HepG2 (cell line): ENCODE results near the gene BABAM1. TPM values are rescaled to one million over a fixed set of nuclear protein-coding genes. Genes with fewer than 3 reads are reported as not detected.

ENCODE experiments used
- ATAC-seq: fragments of 200-7000 bp; cut with Tn5 transposase; 3 replicates; pipeline ENCODE4 v1.9.1; 2020; ENCODE audit warnings: mild to moderate bottlenecking, moderate library complexity
- BruUV-seq: library from RNA; stranded (reverse); fragments of 400-500 nt; replicated peaks from 2 replicates; lab custom pipeline; 2021; lab: Mats Ljungman, UMichigan
- CTCF ChIA-PET: fragments of 300-600 bp; formaldehyde crosslinking; extraction: SDS; loops from one replicate; lab custom pipeline; 2021; ENCODE audit warnings: low total read pairs, inconsistent platforms, low intra/inter-chr PET ratio; lab: Yijun Ruan, JAX
- POLR2A ChIA-PET: fragments of 350-600 bp; sonication (Branson Sonifier 250); formaldehyde crosslinking; loops from one replicate; lab custom pipeline; 2020; ENCODE audit warnings: antibody characterized with exemption, inconsistent platforms; lab: Yijun Ruan, JAX
- DNase-seq: peaks from one replicate; pipeline ENCODE4 v3.0.0-alpha.2; 2015; ENCODE audit warnings: low spot score
- FAIRE-seq: peaks from 3 replicates; lab custom pipeline; 2011; peaks lifted over from hg19 to GRCh38; lab: Jason Lieb, UNC
- H2AFZ ChIP-seq: one replicate; pipeline ENCODE4 v1.6.1; 2011; ENCODE audit warnings: low read length, inconsistent platforms
- H3K27ac ChIP-seq: fragments of 300-600 bp; 3 replicates; pipeline ENCODE4 v1.8.0; 2011; ENCODE audit warnings: mixed run types, mild to moderate bottlenecking, mixed read lengths, low read length, inconsistent platforms; ENCODE audit not compliant: insufficient read depth; ENCODE audit errors: extremely low read length
- H3K27me3 ChIP-seq, 2 experiments: fragments of 200-600 bp in 1 of 2; 2 replicates in 1 of 2; 3 replicates in 1 of 2; pipeline versions ENCODE4 v1.6.0 to v1.8.0; 2011; ENCODE audit warnings: low read length in 2 of 2, mild to moderate bottlenecking in 2 of 2, moderate library complexity in 2 of 2, inconsistent platforms in 1 of 2; ENCODE audit not compliant: insufficient read depth in 2 of 2, control insufficient read depth in 1 of 2
- H3K36me3 ChIP-seq, 2 experiments: fragments of 200-600 bp in 1 of 2; replicated peaks in 1 of 2; 2 replicates in 1 of 2; 3 replicates in 1 of 2; pipeline versions ENCODE4 v1.5.1 to v1.8.0; 2011; ENCODE audit warnings: low read length in 2 of 2, inconsistent platforms in 1 of 2; ENCODE audit not compliant: insufficient read depth in 2 of 2, control insufficient read depth in 1 of 2
- H3K4me1 ChIP-seq: 2 replicates; pipeline ENCODE4 v1.5.1; 2012; ENCODE audit warnings: low read length, inconsistent platforms; ENCODE audit not compliant: insufficient read depth
- H3K4me2 ChIP-seq: 2 replicates; pipeline ENCODE4 v1.6.0; 2011; ENCODE audit warnings: low read depth, low read length, inconsistent platforms
- H3K4me3 ChIP-seq, 3 experiments: fragments of 200-600 bp in 1 of 3; sonication (generic), shearing (Covaris generic) in 1 of 3; replicated peaks in 1 of 3; 2 replicates each; pipeline ENCODE4 v1.5.1; 2011 to 2016; ENCODE audit warnings: low read length in 3 of 3, inconsistent platforms in 2 of 3, low read depth in 2 of 3, mild to moderate bottlenecking in 2 of 3, control low read depth in 1 of 3, mixed read lengths in 1 of 3; ENCODE audit not compliant: insufficient read depth in 1 of 3
- H3K79me2 ChIP-seq: one replicate; pipeline ENCODE4 v1.6.1; 2011; ENCODE audit warnings: low read length, inconsistent platforms; ENCODE audit not compliant: insufficient read depth
- H3K9ac ChIP-seq: 2 replicates; pipeline ENCODE4 v1.6.0; 2011; ENCODE audit warnings: mild to moderate bottlenecking, low read depth, low read length, inconsistent platforms; ENCODE audit not compliant: insufficient read depth
- H3K9me3 ChIP-seq: 2 replicates; pipeline ENCODE4 v1.5.1; 2012; ENCODE audit warnings: mild to moderate bottlenecking, low read length
- H4K20me1 ChIP-seq: 2 replicates; pipeline ENCODE4 v1.6.0; 2011; ENCODE audit warnings: inconsistent platforms, mild to moderate bottlenecking, low read length, moderate library complexity; ENCODE audit not compliant: insufficient read depth
- MAFF ChIP-seq: IDR thresholded peaks from 2 replicates; pipeline ENCODE4 v1.6.1; 2011; ENCODE audit warnings: low read depth, low read length, improper control_type of control experiment
- MAZ ChIP-seq, 2 experiments: sonication (generic) in 1 of 2; formaldehyde crosslinking in 1 of 2; IDR thresholded peaks; 2 replicates each; pipeline versions ENCODE4 v1.5.0 to v1.6.1; 2012 to 2020; ENCODE audit warnings: low read depth in 2 of 2, mild to moderate bottlenecking in 2 of 2, borderline replicate concordance in 1 of 2, improper control_type of control experiment in 1 of 2, low read length in 1 of 2, missing genetic modification reagents in 1 of 2, moderate library complexity in 1 of 2
- MEIS2 ChIP-seq: sonication (generic); formaldehyde crosslinking; IDR thresholded peaks from 2 replicates; pipeline ENCODE4 v1.9.0; 2021; ENCODE audit warnings: mild to moderate bottlenecking, missing genetic modification reagents
- ONECUT2 ChIP-seq: sonication (generic); formaldehyde crosslinking; IDR thresholded peaks from 2 replicates; pipeline ENCODE4 v1.4.0; 2020; ENCODE audit warnings: missing genetic modification reagents
- ZNF263 ChIP-seq: sonication (generic); formaldehyde crosslinking; IDR thresholded peaks from 2 replicates; pipeline ENCODE4 v1.4.0; 2020; ENCODE audit warnings: missing genetic modification reagents
- ZNF432 ChIP-seq: sonication (generic); formaldehyde crosslinking; IDR thresholded peaks from 2 replicates; pipeline ENCODE4 v1.5.0; 2020; ENCODE audit warnings: missing genetic modification reagents, mild to moderate bottlenecking, borderline replicate concordance
- ZNF543 ChIP-seq: sonication (generic); formaldehyde crosslinking; IDR thresholded peaks from 2 replicates; pipeline ENCODE4 v1.4.0; 2020; ENCODE audit warnings: mild to moderate bottlenecking, missing genetic modification reagents
- ZNF605 ChIP-seq: sonication (generic); formaldehyde crosslinking; IDR thresholded peaks from 2 replicates; pipeline ENCODE4 v1.8.0; 2022; ENCODE audit warnings: mild to moderate bottlenecking, missing genetic modification reagents
- ZNF674 ChIP-seq: sonication (generic); formaldehyde crosslinking; IDR thresholded peaks from 2 replicates; pipeline ENCODE4 v1.5.0; 2020; ENCODE audit warnings: low read depth, mild to moderate bottlenecking, missing genetic modification reagents
- WGBS: methylation state at CpG from one replicate; pipeline ENCODE4 v1.1.6; 2017; ENCODE audit warnings: low lambda C conversion rate; 5-methylcytosine and 5-hydroxymethylcytosine counted together
- in situ Hi-C: cut with HindIII; loops from 2 replicates; pipeline ENCODE4 v1.10.0; 2017; ENCODE audit warnings: low pct_unique_long_range_greater_than_20kb; ENCODE audit not compliant: extremely low pct_ligation_motif_present
- intact Hi-C: fragments of 100-400 bp; cut with micrococcal nuclease; formaldehyde crosslinking; loops from one replicate; pipeline ENCODE4 v1.10.0; 2022; ENCODE audit not compliant: unreplicated experiment
- polyA plus RNA-seq, 8 experiments: library from polyadenylated mRNA; depleted of rRNA in 3 of 8; stranded (reverse) in 7 of 8; unstranded in 1 of 8; fragments of >200 nt; fragmentation: Illumina TruSeq in 4 of 8; extraction: Trizol in 4 of 8; gene quantifications; 2 replicates each; pipeline versions ENCODE4 v1.2.1 to v1.2.3, GENCODE V29; 2011 to 2016; ENCODE audit warnings: low read depth in 4 of 8, missing spikeins in 1 of 8, mixed read lengths in 1 of 8; ENCODE audit not compliant: insufficient read depth in 1 of 8
- total RNA-seq, 5 experiments: library from RNA; depleted of rRNA; stranded (reverse); fragments of >200 nt; fragmentation: Illumina TruSeq; extraction: Trizol; gene quantifications; 2 replicates each; pipeline ENCODE4 v1.2.3, GENCODE V29; 2016; ENCODE audit warnings: low read depth in 1 of 5
- TF ChIP-seq, protein P1 (sequence below): sonication (generic); formaldehyde crosslinking; IDR thresholded peaks from 2 replicates; pipeline ENCODE4 v1.5.0; 2020; ENCODE audit warnings: missing genetic modification reagents
- TF ChIP-seq, protein P2 (sequence below): sonication (generic); formaldehyde crosslinking; IDR thresholded peaks from 2 replicates; pipeline ENCODE4 v1.4.0; 2020; ENCODE audit warnings: missing genetic modification reagents
- TF ChIP-seq, protein P3 (sequence below): IDR thresholded peaks from 2 replicates; pipeline ENCODE4 v1.6.1; 2012; ENCODE audit warnings: inconsistent platforms
- TF ChIP-seq, protein P4 (sequence below): fragments of 450-650 bp; IDR thresholded peaks from 2 replicates; pipeline ENCODE4 v1.6.1; 2017
- TF ChIP-seq, protein P5 (sequence below): IDR thresholded peaks from 2 replicates; pipeline ENCODE4 v1.6.1; 2016; ENCODE audit warnings: low read depth, borderline replicate concordance

Gene BABAM1
- total and polyA plus RNA-seq, 2 of the 13 experiments (the other 11 are each of a cell fraction or from before 2014, with no cell fraction given): 70.0 to 82.0 TPM

DNA sequence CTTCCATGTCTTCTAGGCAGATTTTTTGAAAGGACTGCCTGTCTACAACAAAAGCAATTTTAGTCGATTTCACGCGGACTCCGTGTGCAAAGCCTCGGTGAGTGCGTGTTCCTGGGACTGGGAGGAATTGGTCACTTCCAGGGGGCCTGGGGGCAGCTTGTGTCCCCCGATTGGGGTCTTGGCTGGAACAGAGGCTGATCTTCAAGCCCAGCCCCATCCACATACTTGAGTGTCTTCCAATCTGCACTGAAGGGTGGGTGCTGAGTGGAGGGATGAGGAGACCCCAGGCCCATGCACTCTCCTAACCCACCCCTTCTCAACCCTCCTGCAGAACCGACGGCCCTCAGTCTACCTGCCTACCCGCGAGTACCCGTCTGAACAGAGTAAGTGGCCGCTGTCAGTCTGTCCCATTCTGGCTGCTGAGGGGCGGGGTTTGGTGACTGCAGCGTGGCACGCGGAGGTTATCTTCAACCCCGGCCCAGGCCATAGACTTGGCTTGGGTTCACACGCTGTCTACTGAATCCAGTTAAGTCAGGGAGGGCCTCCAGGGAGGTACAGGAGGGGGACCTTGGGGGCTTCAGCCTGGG is 46.9 kb downstream of the BABAM1 start:
- H3K4me2 ChIP-seq: no peak overlapping the region
- H3K36me3 ChIP-seq: peaks cover 14 to 23% of the 10 kb centered on the region in 2 experiments; a peak in 4 of 5 replicates
- H3K9me3 ChIP-seq: no peaks in the 10 kb centered on the region
- ATAC-seq (no peak), FAIRE-seq (no peak), DNase-seq (no peak)
- BruUV-seq: no TSS peak
- in situ Hi-C loops (no loop called here), intact Hi-C loops (no loop called here)
- H3K4me1 ChIP-seq: peaks cover 32% of the 10 kb centered on the region
- H4K20me1 ChIP-seq: peaks cover 7% of the 10 kb centered on the region
- H3K9ac ChIP-seq: no peak overlapping the region
- H3K4me3 ChIP-seq: no peak overlapping the region
- ChIA-PET POLR2A (interaction anchor here (1.6 kb wide), 1 partner anchor 19 kb away, joined by 4 read pairs; no protein-coding TSS in a partner anchor), CTCF (no interaction called here)
- H3K79me2 ChIP-seq: peaks cover 27% of the 10 kb centered on the region
- H2AFZ ChIP-seq: no peak overlapping the region
- H3K27ac ChIP-seq: no peak overlapping the region
- TF ChIP-seq MAZ (IDR thresholded peaks at IDR 0.05; ENCODE audit: borderline replicate concordance, low read depth, low read length): no peak
- no peak for TF ChIP-seq MAZ (CRISPR knock-in tag; IDR thresholded peaks at IDR 0.05; ENCODE audit: low read depth)
- TF ChIP-seq, protein P1, sequence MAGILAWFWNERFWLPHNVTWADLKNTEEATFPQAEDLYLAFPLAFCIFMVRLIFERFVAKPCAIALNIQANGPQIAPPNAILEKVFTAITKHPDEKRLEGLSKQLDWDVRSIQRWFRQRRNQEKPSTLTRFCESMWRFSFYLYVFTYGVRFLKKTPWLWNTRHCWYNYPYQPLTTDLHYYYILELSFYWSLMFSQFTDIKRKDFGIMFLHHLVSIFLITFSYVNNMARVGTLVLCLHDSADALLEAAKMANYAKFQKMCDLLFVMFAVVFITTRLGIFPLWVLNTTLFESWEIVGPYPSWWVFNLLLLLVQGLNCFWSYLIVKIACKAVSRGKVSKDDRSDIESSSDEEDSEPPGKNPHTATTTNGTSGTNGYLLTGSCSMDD: no peak
- no peak for TF ChIP-seq ZNF543 (CRISPR knock-in tag)
- TF ChIP-seq, protein P2, sequence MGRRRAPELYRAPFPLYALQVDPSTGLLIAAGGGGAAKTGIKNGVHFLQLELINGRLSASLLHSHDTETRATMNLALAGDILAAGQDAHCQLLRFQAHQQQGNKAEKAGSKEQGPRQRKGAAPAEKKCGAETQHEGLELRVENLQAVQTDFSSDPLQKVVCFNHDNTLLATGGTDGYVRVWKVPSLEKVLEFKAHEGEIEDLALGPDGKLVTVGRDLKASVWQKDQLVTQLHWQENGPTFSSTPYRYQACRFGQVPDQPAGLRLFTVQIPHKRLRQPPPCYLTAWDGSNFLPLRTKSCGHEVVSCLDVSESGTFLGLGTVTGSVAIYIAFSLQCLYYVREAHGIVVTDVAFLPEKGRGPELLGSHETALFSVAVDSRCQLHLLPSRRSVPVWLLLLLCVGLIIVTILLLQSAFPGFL: no peak
- no peak for TF ChIP-seq ONECUT2
- TF ChIP-seq ZNF674 (CRISPR knock-in tag): no peak
- TF ChIP-seq, protein P3, sequence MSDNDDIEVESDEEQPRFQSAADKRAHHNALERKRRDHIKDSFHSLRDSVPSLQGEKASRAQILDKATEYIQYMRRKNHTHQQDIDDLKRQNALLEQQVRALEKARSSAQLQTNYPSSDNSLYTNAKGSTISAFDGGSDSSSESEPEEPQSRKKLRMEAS: no peak
- TF ChIP-seq MAFF: no peak
- no peak for TF ChIP-seq MEIS2 (CRISPR knock-in tag)
- no peak for TF ChIP-seq ZNF263 (CRISPR knock-in tag)
- no peak for TF ChIP-seq ZNF432 (CRISPR knock-in tag)
- no peak for TF ChIP-seq ZNF605
- TF ChIP-seq, protein P4, sequence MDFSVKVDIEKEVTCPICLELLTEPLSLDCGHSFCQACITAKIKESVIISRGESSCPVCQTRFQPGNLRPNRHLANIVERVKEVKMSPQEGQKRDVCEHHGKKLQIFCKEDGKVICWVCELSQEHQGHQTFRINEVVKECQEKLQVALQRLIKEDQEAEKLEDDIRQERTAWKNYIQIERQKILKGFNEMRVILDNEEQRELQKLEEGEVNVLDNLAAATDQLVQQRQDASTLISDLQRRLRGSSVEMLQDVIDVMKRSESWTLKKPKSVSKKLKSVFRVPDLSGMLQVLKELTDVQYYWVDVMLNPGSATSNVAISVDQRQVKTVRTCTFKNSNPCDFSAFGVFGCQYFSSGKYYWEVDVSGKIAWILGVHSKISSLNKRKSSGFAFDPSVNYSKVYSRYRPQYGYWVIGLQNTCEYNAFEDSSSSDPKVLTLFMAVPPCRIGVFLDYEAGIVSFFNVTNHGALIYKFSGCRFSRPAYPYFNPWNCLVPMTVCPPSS: no peak
- TF ChIP-seq, protein P5, sequence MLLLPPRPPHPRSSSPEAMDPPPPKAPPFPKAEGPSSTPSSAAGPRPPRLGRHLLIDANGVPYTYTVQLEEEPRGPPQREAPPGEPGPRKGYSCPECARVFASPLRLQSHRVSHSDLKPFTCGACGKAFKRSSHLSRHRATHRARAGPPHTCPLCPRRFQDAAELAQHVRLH (CRISPR knock-in tag): no peak
- WGBS: over 99% methylated on average over 18 of the region's 19 CpGs
- H3K27me3 ChIP-seq: no peaks in the 10 kb centered on the region; a peak in 1 of 5 replicates
